GM21515 (cell line): ENCODE data around the gene C1orf146.
"Not testable (repeated sequence)": the region's sequence is repeated elsewhere in the genome, so short reads cannot be mapped to it uniquely, and the experiment has no call there.

Source experiments
- ATAC-seq: cut with Tn5 transposase; IDR thresholded peaks from one replicate; pipeline ENCODE4 v1.9.1; 2021; ENCODE audit not compliant: unreplicated experiment

C1orf146 gene

DNA sequence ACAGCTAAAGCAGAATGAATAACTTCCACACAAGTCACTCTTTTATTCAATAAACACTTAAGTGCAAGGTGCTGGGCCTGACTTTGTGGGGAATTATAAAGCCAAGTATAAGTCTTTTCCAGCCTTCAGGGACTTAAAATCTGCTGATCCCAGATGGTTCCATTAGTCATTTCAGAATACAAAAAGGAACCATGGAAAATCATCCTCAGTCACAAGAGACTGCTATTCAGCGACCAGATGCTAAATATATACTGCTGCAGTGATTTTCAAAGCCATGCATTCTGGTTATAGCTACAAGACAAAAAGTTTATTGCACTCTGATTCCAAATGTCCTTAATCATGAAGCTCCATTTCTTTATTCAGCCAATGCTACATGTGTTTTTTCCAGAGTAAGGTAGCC is 55.3 kb downstream of the C1orf146 start:
- no peak for ATAC-seq

DNA sequence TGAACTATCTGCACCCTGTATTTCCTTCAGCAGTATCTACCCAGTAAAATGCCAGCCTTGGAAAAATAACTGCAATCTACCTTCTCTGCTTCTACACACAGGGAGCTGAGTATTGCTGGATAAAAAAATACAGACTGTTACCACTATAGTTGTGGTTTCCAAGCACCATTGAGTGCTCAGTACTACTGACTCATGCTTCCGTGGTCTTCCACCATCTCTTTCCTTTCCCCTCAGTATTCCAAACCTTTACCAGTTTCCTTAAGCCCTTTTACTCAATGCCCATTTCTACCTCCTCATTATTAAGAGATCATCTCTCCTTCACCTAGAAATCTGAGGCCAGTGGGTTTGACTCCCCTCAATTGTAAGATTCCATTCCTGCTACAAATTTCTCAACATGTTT is 57.2 kb downstream of the C1orf146 start:
- ATAC-seq, result no peak

GRCh38 chr1:92276082-92276481 is 58.4 kb downstream of the C1orf146 start:
- no peak for ATAC-seq

GRCh38 chr1:92277105-92277723 is 59.5 kb downstream of the C1orf146 start:
- no peak for ATAC-seq

DNA sequence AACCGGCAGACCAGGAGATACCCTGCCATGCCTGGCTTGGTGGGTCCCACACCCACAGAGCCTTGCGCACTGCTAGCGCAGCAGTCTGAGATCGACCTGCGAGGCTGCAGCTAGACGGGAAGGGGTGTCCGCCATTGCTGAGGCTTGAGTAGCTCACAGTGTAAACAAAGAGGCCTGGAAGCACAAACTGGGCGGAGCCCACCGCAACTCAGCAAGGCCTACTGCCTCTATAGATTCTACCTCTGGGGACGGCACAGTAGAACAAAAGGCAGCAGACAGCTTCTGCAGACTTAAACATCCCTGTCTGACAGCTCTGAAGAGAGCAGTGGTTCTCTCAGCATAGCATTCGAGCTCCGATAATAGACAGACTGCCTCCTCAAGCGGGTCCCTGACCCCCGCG is 62.1 kb downstream of the C1orf146 start:
- not testable (repeated sequence) for ATAC-seq

- ATAC-seq, result not testable (repeated sequence)
Observed at GRCh38 chr1:92281411-92281810, 63.7 kb downstream of the C1orf146 start.

GRCh38 chr1:92291372-92291999 is 73.8 kb downstream of the C1orf146 start:
- ATAC-seq, result no peak
